ENCODE data around the gene TMEM163.
"Not testable (repeated sequence)": the region's sequence is repeated elsewhere in the genome, so short reads cannot be mapped to it uniquely, and the experiment has no call there.

Gene TMEM163

GRCh38 chr2:134723742-134724141 lies 4.9 kb upstream of the TMEM163 start:
- not testable (repeated sequence) for DNase-seq (ENCODE audit: low read depth in 3 of 3, low spot score in 1 of 3)

- no peak for DNase-seq (ENCODE audit: low read depth in 3 of 3, low spot score in 1 of 3)
Measured at GRCh38 chr2:134722728-134723127, 3.9 kb upstream of the TMEM163 start.

GRCh38 chr2:134721596-134721995 lies 2.8 kb upstream of the TMEM163 start:
- DNase-seq (ENCODE audit: low read depth in 3 of 3, low spot score in 1 of 3): no peak

GRCh38 chr2:134718023-134718816 lies 580 bp downstream of the TMEM163 start:
- no peak for DNase-seq (ENCODE audit: low read depth in 3 of 3, low spot score in 1 of 3)

- DNase-seq (ENCODE audit: low read depth in 3 of 3, low spot score in 1 of 3): no peak
Measured at GRCh38 chr2:134717286-134718022, 1.3 kb downstream of the TMEM163 start.

- no peak for DNase-seq (ENCODE audit: low read depth in 3 of 3, low spot score in 1 of 3)
Measured at GRCh38 chr2:134716721-134717243, 2.0 kb downstream of the TMEM163 start.

GRCh38 chr2:134715932-134716643 lies 2.7 kb downstream of the TMEM163 start:
- no peak for DNase-seq (ENCODE audit: low read depth in 3 of 3, low spot score in 1 of 3)

GRCh38 chr2:134714228-134714627 lies 4.6 kb downstream of the TMEM163 start:
- DNase-seq (ENCODE audit: low read depth in 3 of 3, low spot score in 1 of 3): no peak

- DNase-seq (ENCODE audit: low read depth in 3 of 3, low spot score in 1 of 3): no peak
Measured at GRCh38 chr2:134713606-134714005, 5.2 kb downstream of the TMEM163 start.

GRCh38 chr2:134713176-134713575 lies 5.6 kb downstream of the TMEM163 start:
- no peak for DNase-seq (ENCODE audit: low read depth in 3 of 3, low spot score in 1 of 3)

GRCh38 chr2:134712736-134713135 lies 6.1 kb downstream of the TMEM163 start:
- no peak for DNase-seq (ENCODE audit: low read depth in 3 of 3, low spot score in 1 of 3)

- DNase-seq (ENCODE audit: low read depth in 3 of 3, low spot score in 1 of 3): no peak
Measured at GRCh38 chr2:134712299-134712698, 6.5 kb downstream of the TMEM163 start.

- DNase-seq (ENCODE audit: low read depth in 3 of 3, low spot score in 1 of 3): no peak
Measured at GRCh38 chr2:134711692-134712091, 7.1 kb downstream of the TMEM163 start.

- no peak for DNase-seq (ENCODE audit: low read depth in 3 of 3, low spot score in 1 of 3)
Measured at GRCh38 chr2:134707330-134707676, 11.5 kb downstream of the TMEM163 start.

GRCh38 chr2:134706587-134707329 lies 12.0 kb downstream of the TMEM163 start:
- DNase-seq (ENCODE audit: low read depth in 3 of 3, low spot score in 1 of 3): no peak

GRCh38 chr2:134705861-134706586 lies 12.8 kb downstream of the TMEM163 start:
- DNase-seq (ENCODE audit: low read depth in 3 of 3, low spot score in 1 of 3): no peak

- DNase-seq (ENCODE audit: low read depth in 3 of 3, low spot score in 1 of 3): no peak
Measured at GRCh38 chr2:134704173-134704572, 14.6 kb downstream of the TMEM163 start.

- no peak for DNase-seq (ENCODE audit: low read depth in 3 of 3, low spot score in 1 of 3)
Measured at GRCh38 chr2:134703426-134703825, 15.4 kb downstream of the TMEM163 start.

- no peak for DNase-seq (ENCODE audit: low read depth in 3 of 3, low spot score in 1 of 3)
Measured at GRCh38 chr2:134700730-134701129, 18.1 kb downstream of the TMEM163 start.

GRCh38 chr2:134694411-134694810 lies 24.4 kb downstream of the TMEM163 start:
- DNase-seq (ENCODE audit: low read depth in 3 of 3, low spot score in 1 of 3): no peak

Measured in stimulated activated CD4-positive, alpha-beta T cell treated with anti-CD3 and anti-CD28 coated beads, TNF-alpha, amount 100 ng/mL, for 1 hour (primary cell).